Measurements from ENCODE around the gene CAMSAP1.

Gene CAMSAP1

GRCh38 chr9:135794361-135794885 lies 112.9 kb downstream of the CAMSAP1 start:
- in situ Hi-C loops (cut with HindIII; ENCODE audit: low sequenced_read_pairs): no loop called here

- in situ Hi-C loops (cut with HindIII; ENCODE audit: low sequenced_read_pairs): no loop called here
These were observed 113.3 kb downstream of the CAMSAP1 start for GRCh38 chr9:135794057-135794335.

- in situ Hi-C loops (cut with HindIII; ENCODE audit: low sequenced_read_pairs): no loop called here
These were observed 113.9 kb downstream of the CAMSAP1 start for GRCh38 chr9:135793221-135794056.

GRCh38 chr9:135792268-135793128 lies 114.8 kb downstream of the CAMSAP1 start:
- in situ Hi-C loops (cut with HindIII; ENCODE audit: low sequenced_read_pairs): no loop called here

- in situ Hi-C loops (cut with HindIII; ENCODE audit: low sequenced_read_pairs): no loop called here
These were observed 115.7 kb downstream of the CAMSAP1 start for GRCh38 chr9:135791431-135792267.

- in situ Hi-C loops (cut with HindIII; ENCODE audit: low sequenced_read_pairs): no loop called here
These were observed 116.5 kb downstream of the CAMSAP1 start for GRCh38 chr9:135790850-135791249.

- in situ Hi-C loops (cut with HindIII; ENCODE audit: low sequenced_read_pairs): no loop called here
These were observed 117.0 kb downstream of the CAMSAP1 start for GRCh38 chr9:135790356-135790755.

- in situ Hi-C loops (cut with HindIII; ENCODE audit: low sequenced_read_pairs): no loop called here
These were observed 117.5 kb downstream of the CAMSAP1 start for GRCh38 chr9:135789838-135790291.

GRCh38 chr9:135788576-135789300 lies 118.6 kb downstream of the CAMSAP1 start:
- in situ Hi-C loops (cut with HindIII; ENCODE audit: low sequenced_read_pairs): no loop called here

- in situ Hi-C loops (cut with HindIII; ENCODE audit: low sequenced_read_pairs): no loop called here
These were observed 119.4 kb downstream of the CAMSAP1 start for GRCh38 chr9:135787776-135788575.

GRCh38 chr9:135787317-135787716 lies 120.0 kb downstream of the CAMSAP1 start:
- in situ Hi-C loops (cut with HindIII; ENCODE audit: low sequenced_read_pairs): no loop called here

GRCh38 chr9:135786146-135786690 lies 121.1 kb downstream of the CAMSAP1 start:
- in situ Hi-C loops (cut with HindIII; ENCODE audit: low sequenced_read_pairs): no loop called here

GRCh38 chr9:135785013-135785575 lies 122.3 kb downstream of the CAMSAP1 start:
- in situ Hi-C loops (cut with HindIII; ENCODE audit: low sequenced_read_pairs): no loop called here

GRCh38 chr9:135783540-135784245 lies 123.7 kb downstream of the CAMSAP1 start:
- in situ Hi-C loops (cut with HindIII; ENCODE audit: low sequenced_read_pairs): no loop called here

GRCh38 chr9:135782946-135783345 lies 124.4 kb downstream of the CAMSAP1 start:
- in situ Hi-C loops (cut with HindIII; ENCODE audit: low sequenced_read_pairs): no loop called here

- in situ Hi-C loops (cut with HindIII; ENCODE audit: low sequenced_read_pairs): no loop called here
These were observed 126.7 kb downstream of the CAMSAP1 start for GRCh38 chr9:135780626-135781025.

- in situ Hi-C loops (cut with HindIII; ENCODE audit: low sequenced_read_pairs): no loop called here
These were observed 127.3 kb downstream of the CAMSAP1 start for GRCh38 chr9:135780086-135780485.

GRCh38 chr9:135779571-135779970 lies 127.8 kb downstream of the CAMSAP1 start:
- in situ Hi-C loops (cut with HindIII; ENCODE audit: low sequenced_read_pairs): no loop called here

Measured in DLD1 (cell line).